T-helper 17 cell (primary cell): ENCODE data around the gene IP6K3. TPM values are rescaled to one million over a fixed set of nuclear protein-coding genes. Genes with fewer than 3 reads are reported as not detected.

Experiments used
- ATAC-seq: fragments of 150-1000 bp; cut with Tn5 transposase; 2 replicates; pipeline ENCODE4 v1.10.0; 2021; ENCODE audit warnings: mild to moderate bottlenecking, moderate library complexity
- DNase-seq, 3 donors: peaks; one replicate each; pipeline versions ENCODE4 v3.0.0 to v3.0.0-alpha.2; 2020 to 2021
- H3K9me3 ChIP-seq: one replicate; pipeline ENCODE4 v1.7.0; 2013; ENCODE audit warnings: low read length, mild to moderate bottlenecking; ENCODE audit not compliant: control insufficient read depth, poor library complexity, severe bottlenecking
- H3K27ac Mint-ChIP-seq: one replicate; pipeline ENCODE4 v1.8.0; 2022; ENCODE audit warnings: mild to moderate bottlenecking, moderate library complexity, mixed read lengths
- H3K27me3 Mint-ChIP-seq: one replicate; pipeline ENCODE4 v1.8.0; 2022; ENCODE audit warnings: mixed read lengths
- H3K36me3 Mint-ChIP-seq: one replicate; pipeline ENCODE4 v1.8.0; 2022; ENCODE audit warnings: low read depth, mixed read lengths
- H3K4me1 Mint-ChIP-seq: one replicate; pipeline ENCODE4 v1.8.0; 2022; ENCODE audit warnings: mild to moderate bottlenecking, mixed read lengths
- H3K4me3 Mint-ChIP-seq: one replicate; pipeline ENCODE4 v1.8.0; 2022; ENCODE audit warnings: mild to moderate bottlenecking, moderate library complexity, mixed read lengths
- total RNA-seq, 4 donors: library from RNA in 2 of 4; stranded (reverse) in 2 of 4; gene quantifications; one replicate each; pipeline ENCODE4 v1.2.3 and lab custom pipeline; 2022 to 2026

The IP6K3 gene
- total RNA-seq, 2 donors from 2014 or later: not detected

- H3K27ac Mint-ChIP-seq: no peak overlapping the region
- H3K36me3 Mint-ChIP-seq: peaks cover 11% of the 10 kb centered on the region
- no peak for ATAC-seq
- H3K9me3 ChIP-seq: no peaks in the 10 kb centered on the region
- H3K4me3 Mint-ChIP-seq: peak overlapping the region; percentile 57
- peaks cover 45% of the 10 kb centered on the region for H3K4me1 Mint-ChIP-seq
- H3K27me3 Mint-ChIP-seq: no peaks in the 10 kb centered on the region
- no peak for DNase-seq
Observed at GRCh38 chr6:33784787-33785186, 38.1 kb upstream of the IP6K3 start.

DNA sequence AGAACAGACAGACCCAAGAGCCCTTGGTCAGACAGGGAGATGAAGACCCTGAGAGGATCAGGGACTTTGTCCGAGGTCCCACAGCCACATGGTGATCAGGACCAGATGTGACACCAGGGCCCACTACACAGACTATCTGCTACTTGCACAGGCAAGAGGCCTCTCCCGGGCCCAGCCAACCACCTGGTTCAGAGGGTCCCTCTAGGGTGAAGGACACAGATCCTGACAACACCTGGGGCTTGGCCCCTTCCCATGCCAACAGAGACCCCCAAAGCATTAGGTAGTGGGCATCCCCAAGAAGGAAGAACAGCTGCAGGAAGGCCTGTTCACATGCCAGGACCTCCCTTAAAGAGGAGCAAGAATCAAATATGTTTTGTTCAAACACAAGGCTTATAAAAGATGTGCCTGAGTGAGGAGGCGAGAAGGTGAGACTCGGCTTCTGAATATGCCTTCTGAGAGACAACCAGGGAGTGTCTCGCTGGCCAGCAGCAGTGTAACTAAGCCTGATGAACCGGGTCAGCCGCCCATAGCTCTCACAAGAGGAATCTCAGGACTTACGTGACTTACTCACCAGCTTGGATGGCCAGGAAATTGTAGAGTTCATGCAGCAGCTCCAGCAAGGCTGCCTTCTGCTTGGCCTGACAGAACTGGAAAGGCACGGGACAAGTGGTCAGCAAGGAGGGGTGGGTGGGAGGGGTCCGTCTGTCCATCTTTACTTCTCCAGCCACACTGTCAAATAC lies 37.2 kb upstream of the IP6K3 start:
- no peak for ATAC-seq
- peaks cover 11% of the 10 kb centered on the region for H3K36me3 Mint-ChIP-seq

DNA sequence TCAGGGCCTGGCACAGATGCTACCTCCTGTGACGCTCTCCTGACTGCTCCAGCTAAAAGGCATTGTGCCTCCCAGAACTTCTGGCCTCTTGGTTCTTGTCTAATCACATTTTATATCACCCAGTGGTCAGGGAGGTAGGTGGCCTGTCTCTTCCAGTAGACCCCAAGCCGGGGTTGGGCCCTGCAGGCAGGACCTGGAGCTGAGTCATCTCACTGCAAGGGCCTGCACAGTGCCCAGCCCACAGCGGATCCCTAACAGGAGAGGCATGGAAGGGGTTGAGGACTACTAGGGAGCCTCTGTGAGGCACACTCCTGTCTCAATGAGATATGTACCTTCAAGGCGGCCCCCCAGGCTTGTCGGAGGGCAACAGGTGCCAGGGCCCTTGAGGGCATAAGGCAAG lies 35.9 kb upstream of the IP6K3 start:
- peaks cover 8% of the 10 kb centered on the region for H3K36me3 Mint-ChIP-seq
- no peak for ATAC-seq
- peak overlapping the region; percentile 89 for H3K27ac Mint-ChIP-seq

More for the DNA sequence above, 37.2 kb upstream of the IP6K3 start:
- Mint-ChIP-seq H3K4me1 (peaks cover 40% of the 10 kb centered on the region), H3K27me3 (no peaks in the 10 kb centered on the region), H3K4me3 (peak overlapping the region; percentile 57), H3K27ac (no peak overlapping the region)
- no peak for DNase-seq
- H3K9me3 ChIP-seq: no peaks in the 10 kb centered on the region

DNA sequence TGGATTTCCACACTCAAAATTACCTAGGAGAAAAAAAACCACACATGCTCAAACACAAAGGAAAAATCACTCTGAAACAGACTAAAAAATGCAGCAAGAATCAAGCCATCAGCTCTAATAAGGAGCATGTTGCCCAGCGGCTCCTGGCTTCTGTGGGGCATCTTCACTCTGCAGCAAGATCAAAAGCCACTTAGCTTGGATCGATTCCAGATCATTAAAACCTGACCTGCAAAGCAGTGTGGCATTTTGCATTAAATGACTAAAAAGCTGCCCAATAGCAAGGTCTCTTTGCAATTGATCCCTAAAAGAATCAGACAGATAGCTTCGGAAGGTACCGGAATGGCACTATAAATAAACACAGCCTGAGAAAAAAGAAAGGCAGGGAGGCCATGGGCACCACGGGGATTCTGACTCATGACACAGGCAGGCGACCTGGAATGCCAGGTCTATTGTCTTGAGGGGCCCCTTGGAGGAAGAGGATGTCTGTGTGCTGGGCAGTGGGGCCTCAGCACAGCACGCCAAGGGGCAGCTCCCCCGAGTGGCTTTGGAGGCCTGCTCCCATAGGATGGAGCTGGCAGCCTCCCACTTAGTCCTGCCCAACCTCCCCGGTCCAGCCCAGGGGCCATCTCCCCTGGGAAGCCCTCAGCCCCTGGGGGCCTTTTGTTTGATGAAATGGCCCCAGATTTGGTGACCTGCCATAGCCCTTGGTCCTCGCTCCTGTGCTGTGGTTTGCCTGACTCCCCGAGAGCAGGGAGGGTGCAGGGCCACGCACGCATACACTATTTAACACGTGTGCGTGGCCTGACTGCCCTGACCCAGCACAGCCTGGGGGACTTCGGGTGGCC lies 34.6 kb upstream of the IP6K3 start:
- Mint-ChIP-seq H3K4me3 (no peak overlapping the region), H3K27me3 (no peaks in the 10 kb centered on the region), H3K27ac (peak overlapping the region; percentile 89), H3K4me1 (peaks cover 24% of the 10 kb centered on the region), H3K36me3 (peaks cover 8% of the 10 kb centered on the region)
- no peak for ATAC-seq
- DNase-seq: no peak
- no peaks in the 10 kb centered on the region for H3K9me3 ChIP-seq

More for the DNA sequence above, 35.9 kb upstream of the IP6K3 start:
- H3K4me1 Mint-ChIP-seq: peaks cover 35% of the 10 kb centered on the region
- H3K4me3 Mint-ChIP-seq: no peak overlapping the region
- H3K9me3 ChIP-seq: no peaks in the 10 kb centered on the region
- no peak for DNase-seq
- H3K27me3 Mint-ChIP-seq: no peaks in the 10 kb centered on the region

GRCh38 chr6:33779895-33780294 lies 33.2 kb upstream of the IP6K3 start:
- Mint-ChIP-seq H3K27me3 (no peaks in the 10 kb centered on the region), H3K4me3 (no peak overlapping the region)
- ATAC-seq: no peak

GRCh38 chr6:33779290-33779689 lies 32.6 kb upstream of the IP6K3 start:
- H3K9me3 ChIP-seq: no peaks in the 10 kb centered on the region
- Mint-ChIP-seq H3K4me3 (no peak overlapping the region), H3K27ac (no peak overlapping the region), H3K27me3 (no peaks in the 10 kb centered on the region), H3K4me1 (peaks cover 9% of the 10 kb centered on the region), H3K36me3 (peaks cover 8% of the 10 kb centered on the region)
- ATAC-seq (no peak), DNase-seq (no peak)

More at GRCh38 chr6:33779895-33780294, 33.2 kb upstream of the IP6K3 start:
- DNase-seq: no peak
- no peaks in the 10 kb centered on the region for H3K9me3 ChIP-seq
- Mint-ChIP-seq H3K27ac (no peak overlapping the region), H3K4me1 (peaks cover 13% of the 10 kb centered on the region), H3K36me3 (peaks cover 8% of the 10 kb centered on the region)

- Mint-ChIP-seq H3K36me3 (peaks cover 8% of the 10 kb centered on the region), H3K4me1 (peaks cover 9% of the 10 kb centered on the region), H3K27ac (no peak overlapping the region), H3K4me3 (no peak overlapping the region), H3K27me3 (no peaks in the 10 kb centered on the region)
- ATAC-seq (no peak), DNase-seq (no peak)
- no peaks in the 10 kb centered on the region for H3K9me3 ChIP-seq
Observed at GRCh38 chr6:33778444-33779121, 31.9 kb upstream of the IP6K3 start.

GRCh38 chr6:33777398-33778388 lies 31.0 kb upstream of the IP6K3 start:
- no peak overlapping the region for H3K27ac Mint-ChIP-seq
- peaks cover 8% of the 10 kb centered on the region for H3K36me3 Mint-ChIP-seq
- ATAC-seq (no peak), DNase-seq (no peak)
- peaks cover 11% of the 10 kb centered on the region for H3K4me1 Mint-ChIP-seq
- H3K4me3 Mint-ChIP-seq: no peak overlapping the region
- no peaks in the 10 kb centered on the region for H3K27me3 Mint-ChIP-seq
- no peaks in the 10 kb centered on the region for H3K9me3 ChIP-seq

DNA sequence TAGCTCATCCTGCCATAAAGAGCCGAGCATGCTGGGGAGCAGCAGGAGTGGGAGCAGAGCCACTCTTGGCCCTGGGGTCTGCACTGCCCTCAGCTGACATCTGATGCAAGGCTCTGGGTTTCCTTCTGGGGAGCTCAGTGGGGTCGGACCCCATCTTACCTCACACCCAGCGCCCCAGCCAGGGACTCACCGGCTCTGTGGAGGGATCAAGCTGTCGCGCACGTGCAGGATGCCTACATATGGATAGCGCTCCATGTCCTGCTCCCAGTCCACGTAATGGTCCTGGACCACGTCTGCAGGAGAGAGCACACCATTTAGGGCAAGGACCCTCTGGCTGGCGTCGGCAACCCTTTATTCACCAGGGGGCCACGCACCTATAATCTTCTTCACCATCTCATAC lies 30.1 kb upstream of the IP6K3 start:
- peaks cover 4% of the 10 kb centered on the region for H3K4me1 Mint-ChIP-seq
- H3K27ac Mint-ChIP-seq: no peak overlapping the region
- no peak for ATAC-seq
- H3K36me3 Mint-ChIP-seq: peaks cover 2% of the 10 kb centered on the region
- H3K27me3 Mint-ChIP-seq: no peaks in the 10 kb centered on the region
- no peak overlapping the region for H3K4me3 Mint-ChIP-seq
- H3K9me3 ChIP-seq: no peaks in the 10 kb centered on the region
- no peak for DNase-seq

GRCh38 chr6:33776186-33776585 lies 29.5 kb upstream of the IP6K3 start:
- H3K4me3 Mint-ChIP-seq: no peak overlapping the region
- no peaks in the 10 kb centered on the region for H3K27me3 Mint-ChIP-seq
- H3K4me1 Mint-ChIP-seq: peaks cover 6% of the 10 kb centered on the region
- no peak for DNase-seq
- no peak for ATAC-seq
- H3K27ac Mint-ChIP-seq: no peak overlapping the region
- peaks cover 2% of the 10 kb centered on the region for H3K36me3 Mint-ChIP-seq
- H3K9me3 ChIP-seq: no peaks in the 10 kb centered on the region

DNA sequence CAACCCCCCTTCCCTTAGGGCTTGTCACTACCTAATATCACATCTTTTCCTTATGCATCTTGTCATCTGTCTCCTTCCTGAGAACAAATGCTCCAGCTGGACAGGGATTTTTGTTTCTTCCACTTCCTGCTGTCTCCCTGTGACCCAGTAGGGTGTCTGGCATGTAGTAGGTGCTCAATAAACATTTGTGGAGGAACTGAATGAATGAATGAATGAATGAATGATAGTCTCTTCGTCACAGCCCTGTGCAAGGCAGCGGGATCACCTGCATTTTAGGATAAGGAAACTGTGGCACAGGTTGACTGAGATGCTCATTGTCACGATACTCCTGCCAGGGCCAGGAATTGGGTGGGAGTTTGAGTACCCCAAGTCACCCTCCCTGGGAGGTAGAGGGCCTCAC lies 28.1 kb upstream of the IP6K3 start:
- DNase-seq (no peak), ATAC-seq (no peak)
- H3K9me3 ChIP-seq: no peaks in the 10 kb centered on the region
- peak overlapping the region; percentile 74 for H3K27ac Mint-ChIP-seq
- peaks cover 7% of the 10 kb centered on the region for H3K4me1 Mint-ChIP-seq
- peaks cover 2% of the 10 kb centered on the region for H3K36me3 Mint-ChIP-seq
- H3K27me3 Mint-ChIP-seq: no peaks in the 10 kb centered on the region
- H3K4me3 Mint-ChIP-seq: no peak overlapping the region

DNA sequence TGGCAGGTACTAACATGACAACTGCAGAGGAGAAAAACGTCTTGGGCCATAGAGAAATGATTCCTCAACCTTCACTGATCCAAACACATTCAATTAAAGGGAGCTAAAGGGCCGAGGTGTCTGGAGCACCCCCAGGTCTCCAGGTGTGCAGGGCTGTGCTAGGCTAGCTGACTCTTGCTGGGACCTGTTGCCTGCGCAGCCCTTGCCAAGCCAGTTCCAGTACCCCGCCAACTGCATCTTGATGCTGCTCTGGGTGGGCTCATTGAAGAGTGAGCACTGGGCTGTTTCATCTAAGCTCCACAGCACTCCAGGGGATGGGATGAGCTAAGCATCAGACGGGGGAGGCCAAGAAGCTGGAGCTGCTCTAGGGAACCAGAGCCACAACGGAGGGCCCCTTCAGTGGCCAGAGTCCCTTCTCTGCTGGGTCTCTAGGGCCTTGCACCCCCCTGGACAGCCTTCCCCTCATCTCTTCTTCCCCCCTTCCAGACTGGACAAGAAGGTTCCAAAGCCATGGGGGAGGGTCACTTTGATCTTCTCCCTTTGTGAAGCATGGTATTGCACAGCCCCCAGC lies 26.3 kb upstream of the IP6K3 start:
- Mint-ChIP-seq H3K36me3 (peaks cover 2% of the 10 kb centered on the region), H3K27me3 (peaks cover 5% of the 10 kb centered on the region), H3K4me1 (peaks cover 10% of the 10 kb centered on the region), H3K4me3 (no peak overlapping the region), H3K27ac (no peak overlapping the region)
- no peak for DNase-seq
- no peaks in the 10 kb centered on the region for H3K9me3 ChIP-seq
- no peak for ATAC-seq
